Activated naive CD4-positive, alpha-beta T cell (primary cell): Measurements from ENCODE around the gene SGK1.
A peak's percentile ranks its signal among the peaks of the same experiment; 100 is the strongest.

ENCODE experiments used
- DNase-seq, 4 experiments: peaks; one replicate each; lab custom pipeline; 2025; lab: John Stamatoyannopoulos, UW

Gene SGK1

GRCh38 chr6:134317471-134318131 is at the start of gene SGK1:
Gene SGK1 (minus strand): TSS chr6:134318112. CDS start chr6:134317460, 652 bp downstream.
- peak in 2 of 4 experiments; percentile 2 to 24 for DNase-seq

GRCh38 chr6:134363323-134364039 is 45.6 kb upstream of the SGK1 start:
- no peak for DNase-seq

DNA sequence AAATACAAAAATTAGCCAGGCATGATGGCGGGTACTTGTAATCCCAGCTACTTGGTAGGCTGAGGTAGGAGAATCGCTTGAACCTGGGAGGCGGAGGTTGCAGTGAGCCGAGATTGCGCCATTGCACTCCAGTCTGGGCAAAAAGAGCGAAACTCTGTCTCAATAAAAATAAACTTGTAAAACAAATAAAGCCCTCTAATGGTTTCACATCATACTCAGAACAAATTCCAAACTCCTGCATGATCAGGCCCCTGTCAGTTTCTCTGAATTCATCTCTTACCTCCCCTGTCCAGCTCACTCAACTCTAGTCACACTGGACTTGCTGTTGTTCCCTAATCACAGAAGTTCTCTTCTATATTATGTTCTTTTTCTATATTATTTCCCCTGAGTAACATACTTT is 43.1 kb upstream of the SGK1 start:
- DNase-seq = no peak

- DNase-seq = no peak
Measured at GRCh38 chr6:134359302-134359701, 41.4 kb upstream of the SGK1 start.

GRCh38 chr6:134358320-134358719 is 40.4 kb upstream of the SGK1 start:
- DNase-seq = no peak

DNA sequence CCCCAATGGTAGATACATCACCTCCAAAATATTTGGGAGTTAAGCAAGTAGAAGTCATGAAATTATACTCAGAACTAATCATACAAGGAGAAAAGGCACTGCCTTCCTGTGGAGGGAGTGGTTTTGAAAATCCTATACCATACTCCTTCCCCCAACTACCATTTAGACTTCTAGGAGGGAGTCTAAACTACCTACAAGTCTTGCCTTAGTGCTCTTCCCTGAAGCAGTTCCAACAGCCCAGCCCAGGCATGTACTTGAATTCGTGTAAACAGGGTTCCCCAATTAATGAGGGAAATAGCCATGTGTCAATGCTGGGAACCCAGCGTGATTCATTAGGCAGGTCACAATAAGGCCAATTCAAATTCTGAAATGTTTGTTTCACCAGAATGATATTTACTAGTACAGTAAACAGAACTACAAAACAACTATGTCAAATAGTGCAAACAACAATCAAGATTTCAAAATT is 39.1 kb upstream of the SGK1 start:
- no peak for DNase-seq

GRCh38 chr6:134356405-134356804 is 38.5 kb upstream of the SGK1 start:
- DNase-seq = no peak

- DNase-seq = no peak
Measured at GRCh38 chr6:134352786-134353480, 35.0 kb upstream of the SGK1 start.

GRCh38 chr6:134351615-134352474 is 33.9 kb upstream of the SGK1 start:
- no peak for DNase-seq

DNA sequence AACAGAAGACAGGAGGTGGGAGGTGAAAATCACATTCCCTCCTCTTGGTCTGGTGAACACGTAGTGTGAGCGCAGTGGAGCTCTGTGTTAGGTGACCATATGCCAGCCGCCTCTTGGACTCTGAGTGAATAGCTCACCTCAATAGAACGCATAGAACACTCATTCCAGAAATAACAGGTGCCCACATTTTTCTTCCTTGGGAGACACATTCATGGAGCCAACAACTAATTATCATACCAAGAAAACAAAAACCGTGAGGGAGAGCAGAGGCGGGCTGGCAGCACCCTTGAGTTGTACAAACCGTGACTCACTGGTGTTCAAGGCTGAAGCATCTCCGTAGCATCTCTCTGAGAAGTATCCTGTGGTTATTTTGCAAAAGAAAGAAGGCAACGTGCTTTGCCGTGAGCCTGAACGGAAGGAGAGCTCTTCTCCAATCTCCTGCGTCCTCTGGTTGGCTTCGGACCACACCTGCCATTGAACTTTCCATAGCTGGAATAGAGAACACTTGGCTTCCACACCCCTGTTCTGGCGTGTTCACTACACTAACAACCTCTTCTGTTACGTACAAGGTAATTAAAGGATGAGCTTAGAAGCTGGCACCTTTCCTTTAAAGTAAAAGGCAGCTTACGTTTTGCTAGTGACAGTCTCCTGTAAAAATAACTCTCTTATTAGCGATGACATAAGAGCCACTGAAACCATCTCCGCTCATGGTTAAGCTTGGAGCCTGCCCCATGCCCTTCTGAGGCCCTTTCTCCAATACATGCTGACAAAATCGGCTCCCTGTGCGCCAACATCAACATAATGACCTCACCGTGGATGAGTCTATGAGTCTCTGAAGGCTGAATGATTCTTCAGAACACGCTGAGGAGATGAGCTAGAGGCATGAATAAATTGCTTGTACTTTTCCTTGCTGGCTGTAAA is 30.2 kb upstream of the SGK1 start:
- DNase-seq = no peak

- DNase-seq = no peak
Measured at GRCh38 chr6:134346932-134347545, 29.1 kb upstream of the SGK1 start.

DNA sequence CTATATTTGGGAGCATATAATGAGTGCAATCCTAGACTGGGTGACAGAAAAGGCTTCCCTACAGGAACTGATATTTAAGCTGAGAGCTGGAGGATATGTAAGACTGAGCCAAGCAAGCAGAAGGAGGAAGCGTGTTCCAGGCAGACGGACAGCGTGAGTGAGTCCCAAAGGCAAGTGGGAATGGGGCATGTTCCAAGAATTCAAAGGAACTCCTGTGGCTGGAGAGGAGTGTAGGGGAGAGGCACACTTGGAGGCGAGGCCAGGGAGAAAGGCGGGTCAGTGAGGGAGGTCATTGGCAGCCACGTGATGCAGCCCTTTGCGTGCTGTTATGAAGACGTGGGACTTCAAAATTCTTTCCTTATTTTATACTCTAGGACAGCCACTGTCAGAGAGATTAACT is 27.9 kb upstream of the SGK1 start:
- no peak for DNase-seq

DNA sequence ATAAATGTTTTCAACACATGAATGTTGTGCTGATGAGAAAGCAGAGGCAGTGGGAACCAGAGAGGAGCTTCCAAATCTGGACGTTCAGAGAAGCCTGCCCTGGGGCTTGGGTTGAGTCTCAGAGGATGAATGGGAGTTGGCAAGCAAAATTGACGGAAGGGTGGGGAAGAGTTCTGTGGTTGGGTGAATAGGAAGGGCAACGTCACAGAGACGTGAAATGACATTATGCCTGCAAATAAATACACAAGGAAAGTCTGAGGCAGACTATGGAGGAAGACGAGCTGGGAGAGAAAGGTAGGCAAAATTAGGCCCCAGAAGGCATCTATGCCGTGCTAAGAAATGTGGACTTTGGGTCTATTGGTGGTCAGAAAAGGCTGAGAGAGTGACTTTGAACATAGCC is 25.2 kb upstream of the SGK1 start:
- no peak for DNase-seq

DNA sequence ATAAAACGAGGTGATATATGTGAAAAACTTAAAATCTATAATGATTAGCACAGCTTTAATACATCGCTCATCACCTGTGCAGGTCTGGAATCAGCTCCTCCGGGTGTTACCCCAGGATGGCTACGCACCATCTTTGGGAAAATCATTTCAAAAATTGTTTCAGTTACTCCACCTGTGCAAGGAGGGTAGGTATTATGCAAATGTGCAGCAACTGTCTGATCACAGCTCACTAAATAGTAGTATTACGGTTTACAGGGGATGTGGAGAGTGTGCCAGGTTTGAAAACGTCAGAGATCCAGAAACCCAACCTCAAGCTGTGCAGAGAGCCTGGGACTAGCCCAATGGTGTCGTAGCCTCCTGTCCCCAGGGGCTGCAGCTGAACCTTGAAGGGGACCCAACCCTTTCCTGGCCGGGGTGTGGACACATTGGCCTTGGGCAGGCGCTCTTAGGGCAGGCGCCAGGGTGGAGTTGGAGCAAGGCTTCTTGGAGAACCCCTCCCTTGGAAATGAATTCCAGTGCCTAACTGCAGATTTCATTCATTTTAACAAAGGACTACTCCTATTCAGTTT is 24.2 kb upstream of the SGK1 start:
- DNase-seq = no peak

- DNase-seq = no peak
Measured at GRCh38 chr6:134340179-134340975, 22.5 kb upstream of the SGK1 start.

DNA sequence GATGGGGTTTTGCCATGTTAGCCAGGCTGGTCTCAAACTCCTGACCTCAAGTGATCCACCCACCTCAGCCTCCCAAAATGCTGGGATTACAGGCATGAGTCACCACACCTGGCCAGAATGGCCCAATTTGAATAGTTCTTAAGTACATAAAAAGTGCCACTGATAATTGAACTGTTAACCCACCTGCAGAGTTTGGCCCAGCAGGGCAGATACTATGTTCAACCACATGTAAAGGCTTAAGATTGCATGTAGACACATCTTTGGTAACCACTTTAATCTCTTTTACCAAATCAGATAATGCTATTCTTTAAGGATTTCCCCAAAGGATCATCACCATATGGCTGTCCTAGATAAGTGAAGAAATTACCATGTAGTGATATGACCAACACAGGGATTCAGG is 21.3 kb upstream of the SGK1 start:
- no peak for DNase-seq

- no peak for DNase-seq
Measured at GRCh38 chr6:134331256-134331655, 13.3 kb upstream of the SGK1 start.

DNA sequence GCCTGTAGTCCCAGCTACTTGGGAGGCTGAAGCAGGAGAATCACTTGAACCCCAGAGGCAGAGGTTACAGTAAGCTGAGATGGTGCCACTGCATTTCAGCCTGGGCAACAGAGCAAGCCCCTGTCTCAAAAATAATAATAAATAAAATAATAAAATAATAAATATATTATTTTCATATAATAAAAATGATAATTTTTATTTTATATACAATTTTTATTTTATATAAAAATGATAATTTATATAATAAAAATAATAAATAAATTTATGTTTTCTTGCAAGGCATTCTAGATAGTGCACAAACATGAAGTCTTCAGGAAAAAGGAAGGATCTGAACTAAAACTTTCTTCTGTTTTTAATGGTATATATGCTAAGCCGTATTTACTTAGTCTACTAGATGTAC is 12.6 kb upstream of the SGK1 start:
- DNase-seq = no peak

DNA sequence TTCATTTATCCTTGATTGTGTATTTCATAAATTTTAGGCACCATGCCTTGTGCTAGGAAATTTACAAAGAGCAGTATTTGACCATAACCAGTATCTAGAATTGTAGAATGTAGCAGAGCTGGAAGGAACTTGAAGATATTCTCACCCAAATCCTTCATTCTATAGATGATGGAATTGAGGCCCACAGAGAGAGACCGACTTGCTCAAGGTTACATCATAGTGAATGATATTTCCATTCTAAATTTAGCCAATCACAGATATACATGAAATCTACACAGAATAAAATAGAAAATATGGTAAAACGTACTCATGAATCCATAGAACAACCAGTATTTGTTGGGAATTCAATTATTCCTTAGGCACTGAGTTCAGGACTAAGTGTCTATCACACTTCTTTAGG is 10.9 kb upstream of the SGK1 start:
- no peak for DNase-seq
